Ovary (tissue), 3 donors: ENCODE measurements around the gene LYPD3.

Experiments used
- POLR2A ChIP-seq: fragments of 450-650 bp; IDR thresholded peaks from one replicate; pipeline ENCODE4 v1.6.1; 2017; ENCODE audit warnings: antibody characterized with exemption, mild to moderate bottlenecking, moderate library complexity
- TF ChIP-seq, protein P1 (sequence below), 3 donors: fragments of 450-650 bp in 2 of 3; fragments of 200-600 bp in 1 of 3; IDR thresholded peaks; one replicate each; pipeline versions ENCODE4 v1.5.1 to v1.8.0; 2016 to 2022; ENCODE audit warnings: antibody characterized with exemption in 3 of 3, mild to moderate bottlenecking in 1 of 3
- donor health status: DM: no; HTN: no; CAD: no.

DNA sequence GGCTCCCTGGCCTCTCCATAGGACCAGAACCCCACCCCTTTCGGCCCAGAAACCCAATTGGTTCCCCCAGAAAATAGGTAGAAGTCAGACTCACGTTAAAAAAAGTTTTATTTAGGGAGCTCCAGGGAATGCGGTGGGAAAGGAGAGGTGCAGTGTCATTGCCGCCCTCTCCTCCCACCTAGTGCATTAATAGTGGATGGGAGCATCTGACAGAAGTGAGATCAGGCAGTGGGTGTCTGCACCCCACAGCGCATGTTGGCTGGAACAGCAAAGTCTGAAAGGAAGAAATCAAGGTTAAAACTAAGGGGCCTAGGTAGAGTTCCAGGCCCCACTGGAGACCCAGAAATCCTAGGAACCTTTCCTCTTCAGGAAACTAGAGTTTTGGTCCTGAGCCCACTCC is 41.2 kb upstream of the LYPD3 start:
- TF ChIP-seq, protein P1, sequence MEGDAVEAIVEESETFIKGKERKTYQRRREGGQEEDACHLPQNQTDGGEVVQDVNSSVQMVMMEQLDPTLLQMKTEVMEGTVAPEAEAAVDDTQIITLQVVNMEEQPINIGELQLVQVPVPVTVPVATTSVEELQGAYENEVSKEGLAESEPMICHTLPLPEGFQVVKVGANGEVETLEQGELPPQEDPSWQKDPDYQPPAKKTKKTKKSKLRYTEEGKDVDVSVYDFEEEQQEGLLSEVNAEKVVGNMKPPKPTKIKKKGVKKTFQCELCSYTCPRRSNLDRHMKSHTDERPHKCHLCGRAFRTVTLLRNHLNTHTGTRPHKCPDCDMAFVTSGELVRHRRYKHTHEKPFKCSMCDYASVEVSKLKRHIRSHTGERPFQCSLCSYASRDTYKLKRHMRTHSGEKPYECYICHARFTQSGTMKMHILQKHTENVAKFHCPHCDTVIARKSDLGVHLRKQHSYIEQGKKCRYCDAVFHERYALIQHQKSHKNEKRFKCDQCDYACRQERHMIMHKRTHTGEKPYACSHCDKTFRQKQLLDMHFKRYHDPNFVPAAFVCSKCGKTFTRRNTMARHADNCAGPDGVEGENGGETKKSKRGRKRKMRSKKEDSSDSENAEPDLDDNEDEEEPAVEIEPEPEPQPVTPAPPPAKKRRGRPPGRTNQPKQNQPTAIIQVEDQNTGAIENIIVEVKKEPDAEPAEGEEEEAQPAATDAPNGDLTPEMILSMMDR (IDR thresholded peaks at IDR 0.05): no peak
- no peak for TF ChIP-seq POLR2A
